Medulla oblongata (tissue), 1 donor: ENCODE data around the gene PHF24.
"Not testable (repeated sequence)": the region's sequence is repeated elsewhere in the genome, so short reads cannot be mapped to it uniquely, and the experiment has no call there.

Experiments
- DNase-seq: peaks from one replicate; pipeline ENCODE4 v3.0.0-alpha.2; 2015; ENCODE audit errors: extremely low spot score

Gene PHF24

DNA sequence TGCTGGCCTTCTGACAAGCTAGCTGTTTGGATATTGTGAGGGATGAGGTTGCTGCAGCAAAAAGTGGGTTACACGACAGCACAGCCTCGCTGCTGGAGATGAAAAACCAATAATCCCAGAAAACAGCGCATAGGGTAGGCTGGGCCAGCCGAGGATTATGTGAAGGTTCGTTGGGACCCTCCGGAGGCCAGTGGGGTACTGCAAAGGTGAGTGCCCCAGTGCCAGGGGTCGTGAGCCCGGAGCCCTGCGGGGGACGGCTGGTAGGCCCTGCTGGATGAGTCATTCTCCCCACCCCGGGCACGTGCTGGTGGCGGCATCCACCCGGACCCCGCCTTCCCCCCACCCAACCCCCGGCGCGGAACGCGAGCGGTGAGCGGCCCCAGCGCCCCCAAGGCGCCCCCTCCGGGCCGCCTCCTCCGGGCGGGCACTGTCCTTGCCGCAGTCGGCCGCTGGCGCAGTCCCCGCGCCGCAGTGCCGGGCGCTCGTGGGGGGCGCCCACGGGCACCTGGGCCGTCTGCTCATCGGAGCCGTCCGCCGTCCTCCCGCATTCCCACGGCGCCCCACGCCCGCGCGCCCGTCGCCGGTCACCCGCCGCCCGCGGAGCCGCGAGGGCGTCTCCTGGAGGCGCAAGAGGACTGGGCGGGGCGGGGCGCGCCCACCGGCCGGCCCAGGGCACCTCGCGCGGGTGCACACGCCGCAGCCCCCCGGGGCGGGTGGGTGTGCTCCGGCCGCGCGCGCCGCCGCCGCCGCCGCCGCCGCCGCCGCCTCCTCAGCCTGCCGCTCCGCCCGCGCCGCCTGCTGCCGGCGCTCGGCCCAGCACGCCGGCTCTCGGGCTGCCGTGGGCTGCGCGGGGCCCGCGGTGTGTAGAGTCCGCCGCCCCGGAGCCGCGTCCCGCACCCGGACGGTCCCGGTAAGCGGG lies at the start of gene PHF24:
TSS of gene PHF24 (plus strand) at position 794 of the 919 bp plus-strand sequence. CDS start 13,014 bp downstream, outside the sequence.
- DNase-seq, result no peak

DNA sequence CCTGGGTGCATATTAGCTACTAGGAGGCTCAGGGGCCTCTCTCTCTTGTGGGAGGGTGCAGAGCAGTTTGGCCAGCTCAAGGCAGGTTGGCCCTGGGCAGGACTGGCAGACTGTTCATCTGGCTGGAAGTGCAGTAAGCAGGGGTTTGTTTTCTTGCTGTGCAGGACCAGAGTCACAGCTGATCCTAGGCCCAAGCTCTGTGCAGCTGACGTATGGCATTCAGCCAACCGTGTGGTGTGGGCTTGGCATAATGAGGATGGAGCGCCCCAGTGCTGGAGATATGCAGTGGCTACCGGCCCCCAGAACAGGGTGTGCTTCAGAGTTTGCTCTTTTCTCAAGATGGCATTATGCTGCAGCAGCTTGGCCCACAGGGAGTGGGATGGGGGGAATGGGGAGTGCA lies 31.0 kb upstream of the PHF24 start:
- DNase-seq, result peak; percentile 44

DNA sequence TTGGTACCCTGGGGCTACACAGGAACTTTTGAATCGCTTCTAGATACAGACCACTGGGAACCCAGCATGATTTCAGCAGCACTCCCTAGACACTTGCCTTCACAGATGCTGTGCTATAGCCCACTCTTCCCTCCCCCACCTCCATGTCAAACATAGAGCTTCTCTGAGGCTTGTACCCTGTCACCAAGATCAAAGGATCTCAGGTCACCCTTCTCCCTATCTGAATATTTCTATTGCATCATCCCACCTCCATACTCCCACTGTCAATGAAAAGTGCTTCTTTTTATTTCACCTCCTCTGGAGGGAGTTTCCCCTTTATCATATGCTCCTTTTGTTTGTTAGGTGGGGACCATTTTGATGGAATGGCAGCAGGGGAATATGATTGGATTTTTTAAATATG lies 29.2 kb upstream of the PHF24 start:
- no peak for DNase-seq

- peak; percentile 32 for DNase-seq
These were observed 28.5 kb upstream of the PHF24 start for GRCh38 chr9:34929506-34930102.

- DNase-seq, result not testable (repeated sequence)
These were observed 18.1 kb upstream of the PHF24 start for GRCh38 chr9:34939989-34940388.

DNA sequence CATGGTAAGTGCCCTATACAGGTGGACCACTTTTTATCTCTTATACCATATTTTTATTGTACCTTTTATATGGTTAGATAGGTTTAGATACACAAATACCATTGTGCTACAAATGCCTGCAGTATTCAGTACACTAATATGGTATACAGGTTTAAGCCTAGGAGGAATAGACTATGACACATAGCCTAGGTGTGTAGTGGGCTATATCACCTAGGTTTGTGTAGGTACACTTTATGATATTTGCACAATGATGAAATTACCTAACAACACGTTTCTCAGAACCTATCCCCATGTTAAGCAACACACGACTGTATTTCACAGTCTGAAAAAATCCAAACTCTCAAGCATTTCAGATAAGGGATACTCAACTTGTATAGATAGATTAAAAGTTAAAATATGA lies 9.6 kb upstream of the PHF24 start:
- DNase-seq, result no peak

DNA sequence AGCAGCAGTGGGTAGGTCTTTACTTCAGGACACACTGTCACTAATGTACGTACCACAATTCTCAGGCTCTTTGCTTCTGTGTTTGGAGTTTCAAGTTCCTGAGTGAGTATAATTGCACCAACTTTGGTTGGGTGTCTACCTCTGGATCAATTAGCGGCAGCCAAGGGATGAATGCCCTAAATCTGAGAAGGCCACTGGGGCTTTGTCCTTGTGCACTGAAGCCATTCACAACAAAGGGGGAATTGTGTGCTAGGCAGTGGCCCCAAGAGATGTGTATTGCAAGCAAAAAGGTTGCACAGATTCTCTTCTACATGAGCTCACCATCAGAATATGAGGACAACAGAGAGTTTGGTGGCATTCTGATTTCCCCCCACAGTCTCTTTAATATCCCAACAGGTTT lies 3.9 kb upstream of the PHF24 start:
- DNase-seq, result peak; percentile 30

- DNase-seq, result not testable (repeated sequence)
These were observed 2.0 kb upstream of the PHF24 start for GRCh38 chr9:34956066-34956465.

- no peak for DNase-seq
These were observed 1.4 kb upstream of the PHF24 start for GRCh38 chr9:34956648-34957047.

DNA sequence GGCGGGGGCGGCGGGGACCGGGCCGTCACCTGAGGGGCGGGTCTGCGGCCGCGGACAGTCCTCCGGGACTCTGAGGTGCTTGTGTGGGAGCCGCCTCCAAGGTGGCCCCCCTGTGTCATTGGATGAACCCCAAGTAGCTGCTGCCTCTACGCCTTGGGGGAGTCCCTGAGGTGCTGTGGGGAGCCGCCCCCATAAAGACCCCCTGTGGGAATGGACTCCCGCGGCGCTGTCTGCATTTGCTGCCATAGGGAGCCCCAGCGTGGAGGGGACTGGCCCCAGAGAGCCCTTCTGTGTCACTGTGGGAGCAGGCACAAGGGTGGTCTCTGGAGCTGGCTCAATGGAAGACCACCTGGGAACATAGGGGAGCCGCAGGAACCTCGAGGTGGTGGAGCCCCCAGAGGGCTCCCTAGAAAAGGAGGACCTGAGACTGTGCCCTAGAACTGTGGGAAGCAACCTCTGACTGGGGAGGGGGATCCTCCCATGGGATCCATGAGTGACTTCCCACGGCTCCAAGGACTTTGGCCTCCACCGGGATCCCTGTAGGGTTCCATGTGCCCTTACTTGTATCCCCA lies 412 bp downstream of the PHF24 start:
- no peak for DNase-seq

DNA sequence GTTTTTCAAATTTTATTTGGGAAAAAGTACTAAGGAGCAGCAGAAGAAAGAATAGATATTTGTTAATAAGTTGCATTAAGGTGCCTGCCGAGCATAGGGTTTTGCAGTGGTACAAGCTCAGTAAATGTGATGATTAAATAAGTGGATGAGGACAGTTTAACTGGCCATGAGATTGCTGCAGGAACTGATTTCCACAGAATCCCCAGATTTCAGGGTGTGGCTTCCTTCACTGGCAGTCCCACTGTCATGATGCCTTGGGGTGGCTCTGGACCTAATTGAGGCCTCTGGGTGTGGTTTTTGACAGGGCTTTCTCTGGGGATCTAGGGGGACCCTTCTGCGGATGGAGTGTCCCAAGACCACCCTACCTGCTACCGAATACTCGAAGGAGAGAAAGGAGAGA lies 1.4 kb downstream of the PHF24 start:
- DNase-seq, result no peak

- DNase-seq, result no peak
These were observed 3.7 kb downstream of the PHF24 start for GRCh38 chr9:34961574-34962490.

DNA sequence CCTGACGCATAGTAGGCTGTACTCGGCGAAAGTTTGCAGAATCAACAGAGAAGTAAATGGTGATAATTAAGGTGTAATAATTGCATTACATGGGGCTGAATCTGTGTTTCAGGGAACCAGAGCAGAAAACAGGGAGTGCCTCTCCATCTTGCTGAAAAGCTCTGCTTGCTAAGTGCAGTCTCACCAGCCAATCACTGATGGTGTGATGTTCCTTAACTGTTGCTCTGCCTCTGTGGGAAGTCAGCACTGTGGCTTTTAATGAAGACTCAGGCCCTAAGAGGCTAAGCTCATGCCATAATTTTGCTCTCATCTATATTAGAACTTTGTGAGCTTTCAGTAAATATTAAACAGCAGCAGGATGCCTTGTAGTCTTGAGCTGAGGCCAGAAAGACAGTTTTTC lies 4.5 kb downstream of the PHF24 start:
- DNase-seq, result no peak

DNA sequence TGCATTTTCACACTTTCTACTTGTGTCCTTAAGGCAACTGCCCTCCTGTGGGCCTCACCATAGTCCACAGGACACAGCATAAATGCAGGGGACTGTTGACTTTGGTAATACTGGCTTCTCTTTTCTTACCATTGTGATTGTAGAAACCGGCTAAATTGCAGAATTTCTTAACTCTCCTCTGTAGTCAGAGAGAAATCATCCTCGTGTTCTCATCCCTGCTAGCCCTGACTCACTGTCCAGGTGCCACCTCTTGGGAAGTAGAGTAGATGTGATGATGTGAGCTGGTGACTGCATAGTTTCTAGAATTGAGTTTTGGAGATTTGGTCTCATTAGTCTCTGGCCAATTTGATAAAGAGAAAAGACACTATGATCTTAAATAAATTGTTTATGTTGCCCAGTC lies 5.5 kb downstream of the PHF24 start:
- no peak for DNase-seq

DNA sequence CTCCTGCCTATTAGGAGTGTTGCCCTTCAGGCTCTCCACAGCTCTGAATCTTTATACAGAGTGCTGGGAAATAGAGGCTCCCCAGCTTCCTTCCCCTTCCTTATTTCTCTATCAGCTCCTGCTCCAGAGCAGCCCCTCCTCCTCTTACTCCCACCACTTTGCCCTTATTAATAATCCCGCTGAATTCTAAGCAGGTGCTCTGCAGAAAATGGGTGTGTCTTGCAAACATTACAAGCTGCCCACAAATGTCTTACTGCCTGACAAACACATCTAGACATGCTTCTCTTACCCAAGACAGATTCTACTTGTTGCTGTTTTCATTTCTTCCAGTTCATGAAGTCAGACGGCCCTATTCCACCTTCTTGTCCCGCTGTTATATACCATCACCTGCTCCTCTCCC lies 6.4 kb downstream of the PHF24 start:
- no peak for DNase-seq

DNA sequence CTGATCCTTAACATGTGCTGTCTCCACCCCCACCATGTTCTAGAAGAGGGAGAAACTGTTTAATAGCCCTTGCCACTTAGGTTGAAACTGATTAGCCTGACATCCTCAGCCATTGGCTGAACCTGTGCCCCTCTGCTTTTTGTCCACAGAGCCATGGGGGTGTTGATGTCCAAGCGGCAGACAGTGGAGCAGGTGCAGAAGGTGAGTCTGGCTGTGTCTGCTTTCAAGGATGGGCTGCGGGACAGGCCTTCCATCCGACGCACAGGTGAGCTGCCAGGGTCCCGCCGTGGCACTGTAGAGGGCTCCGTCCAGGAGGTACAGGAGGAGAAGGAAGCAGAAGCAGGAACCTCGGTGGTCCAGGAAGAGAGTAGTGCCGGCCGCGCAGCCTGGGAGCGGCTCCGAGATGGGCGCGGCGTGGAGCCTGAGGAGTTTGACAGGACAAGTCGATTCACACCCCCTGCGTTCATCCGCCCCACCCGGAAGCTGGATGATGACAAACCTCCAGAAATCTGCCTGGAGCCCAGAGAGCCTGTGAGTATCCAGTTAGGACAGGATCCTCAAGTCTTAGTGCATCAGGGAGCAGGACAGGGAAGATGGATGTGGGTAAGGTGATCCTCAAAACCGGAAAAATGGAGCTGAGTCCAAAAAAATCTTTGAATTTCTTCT lies 13.2 kb downstream of the PHF24 start:
- DNase-seq, result no peak

GRCh38 chr9:34974664-34975063 lies 16.6 kb downstream of the PHF24 start:
- no peak for DNase-seq

- DNase-seq, result no peak
These were observed 18.4 kb downstream of the PHF24 start for GRCh38 chr9:34976441-34976840.

DNA sequence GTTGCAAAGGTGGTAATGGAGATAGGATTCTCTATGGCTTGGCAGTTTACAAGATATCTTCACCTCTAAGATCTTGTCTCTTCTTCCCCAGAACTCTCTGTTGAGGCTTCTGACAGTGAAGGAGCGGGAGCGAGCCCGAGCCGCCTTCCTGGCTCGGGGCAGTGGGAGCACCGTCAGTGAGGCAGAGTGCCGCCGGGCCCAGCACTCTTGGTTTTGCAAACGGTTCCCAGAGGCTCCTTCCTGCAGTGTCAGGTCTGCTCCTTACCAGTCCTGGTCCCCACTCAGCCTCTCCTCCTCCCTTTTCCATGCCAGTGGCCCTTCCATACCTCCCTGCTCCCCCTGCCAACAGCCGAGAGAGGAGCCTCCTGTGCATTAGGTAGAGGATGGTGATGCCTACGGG lies 18.9 kb downstream of the PHF24 start:
- DNase-seq, result no peak

- no peak for DNase-seq
These were observed 22.2 kb downstream of the PHF24 start for GRCh38 chr9:34980181-34980761.

GRCh38 chr9:34982361-34982760 lies 24.3 kb downstream of the PHF24 start:
- no peak for DNase-seq
